ENCODE results near the gene UST.
"Not testable (repeated sequence)": the region's sequence is repeated elsewhere in the genome, so short reads cannot be mapped to it uniquely, and the experiment has no call there.

The UST gene

DNA sequence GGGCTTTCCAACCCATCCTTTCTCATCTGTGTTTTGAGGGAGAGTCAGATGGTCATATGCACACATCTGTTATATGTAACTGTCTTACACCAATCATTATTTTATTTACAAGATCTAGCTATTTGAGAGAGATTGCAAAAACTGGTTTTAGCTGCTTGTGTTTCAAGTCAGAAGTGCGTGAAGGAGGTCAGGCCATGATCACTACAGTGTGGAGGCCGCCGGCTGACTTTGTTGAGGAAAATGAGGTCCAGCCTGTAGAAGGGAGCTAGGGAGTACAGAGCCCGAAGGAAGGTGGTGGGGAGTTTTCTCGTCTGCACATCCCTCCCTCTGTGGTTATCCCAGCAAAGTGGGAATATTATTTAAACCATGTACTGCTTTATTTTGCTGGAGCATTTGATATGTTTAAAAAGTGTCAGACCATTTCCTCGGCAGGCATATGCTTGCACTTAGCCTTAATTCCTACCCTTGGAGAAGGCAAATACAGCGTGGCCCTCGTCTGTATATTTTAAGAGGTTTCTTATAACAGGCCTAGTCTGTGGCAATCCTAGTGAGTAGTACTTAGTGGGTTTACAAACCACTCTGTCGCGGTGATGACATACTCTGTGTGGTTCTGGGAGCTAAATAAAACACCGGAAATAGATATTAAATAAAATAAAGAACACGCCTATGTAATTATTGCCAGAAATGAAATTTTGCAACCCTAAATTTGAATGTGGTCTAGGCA, 95.6 kb downstream of the UST start:
- DNase-seq, result no peak

DNA sequence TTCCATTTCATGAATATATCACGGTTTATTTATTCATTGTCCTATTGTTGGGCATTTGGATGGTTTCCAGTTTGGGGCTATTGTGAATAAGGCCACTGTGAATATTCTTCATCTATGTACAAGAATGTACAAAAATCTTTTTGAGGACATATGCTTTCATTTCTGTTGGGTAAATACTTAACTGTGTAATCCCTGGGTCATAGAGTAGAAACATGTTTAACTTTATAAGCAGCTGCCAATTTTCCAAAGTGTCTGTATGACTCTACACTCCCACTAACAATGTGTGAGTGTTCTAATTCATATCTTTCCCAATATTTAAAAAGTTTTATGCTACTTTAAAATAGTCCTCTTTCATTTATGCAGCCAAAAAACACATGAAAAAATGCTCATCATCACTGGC, 98.6 kb downstream of the UST start:
- DNase-seq, result no peak

DNA sequence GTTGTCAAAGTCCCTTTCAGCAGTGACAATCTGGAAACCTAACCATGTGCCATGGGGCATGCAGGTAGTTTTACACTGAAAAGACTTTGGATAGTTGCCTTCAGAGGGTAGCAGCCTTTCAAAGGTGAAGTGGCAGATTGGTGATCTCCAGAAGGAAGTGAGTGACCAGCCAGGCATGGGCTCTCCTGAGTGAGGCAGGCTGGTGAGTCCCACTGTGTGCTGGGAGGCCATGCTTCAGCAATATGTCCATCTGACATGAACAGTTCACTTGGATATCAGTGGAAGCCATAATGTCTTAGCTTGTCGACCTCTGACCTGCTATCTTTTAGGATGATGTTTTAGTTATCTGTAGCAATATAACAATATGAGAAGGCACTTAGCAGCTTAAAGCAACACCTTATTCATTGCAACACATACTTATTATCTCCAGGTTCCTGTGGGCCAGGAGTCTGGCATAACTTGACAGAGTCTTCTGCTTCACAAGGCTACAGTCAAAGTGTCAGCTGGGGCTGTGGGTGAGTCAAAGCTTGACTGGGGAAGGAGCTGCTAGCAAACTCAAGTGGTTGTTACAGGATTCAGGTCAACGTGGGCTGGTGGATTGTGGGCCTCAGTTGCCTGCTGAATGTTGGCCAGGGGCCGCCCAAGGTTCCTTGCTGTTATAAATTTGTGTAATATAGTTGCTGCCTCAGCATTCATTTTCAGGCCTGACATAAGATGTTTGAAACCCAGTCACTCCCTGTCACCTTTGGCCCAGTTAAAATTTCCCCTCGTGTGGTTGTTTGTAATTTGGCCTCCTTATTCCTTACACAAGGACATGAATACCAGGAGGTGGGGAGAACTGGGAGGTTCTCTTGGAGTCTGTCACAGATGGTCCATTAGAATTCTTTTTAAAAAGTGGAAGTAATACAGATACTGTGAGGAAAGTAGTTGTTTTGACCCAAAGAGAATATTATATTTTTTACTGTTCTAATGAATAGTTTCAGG, 100.2 kb downstream of the UST start:
- DNase-seq, result no peak

DNA sequence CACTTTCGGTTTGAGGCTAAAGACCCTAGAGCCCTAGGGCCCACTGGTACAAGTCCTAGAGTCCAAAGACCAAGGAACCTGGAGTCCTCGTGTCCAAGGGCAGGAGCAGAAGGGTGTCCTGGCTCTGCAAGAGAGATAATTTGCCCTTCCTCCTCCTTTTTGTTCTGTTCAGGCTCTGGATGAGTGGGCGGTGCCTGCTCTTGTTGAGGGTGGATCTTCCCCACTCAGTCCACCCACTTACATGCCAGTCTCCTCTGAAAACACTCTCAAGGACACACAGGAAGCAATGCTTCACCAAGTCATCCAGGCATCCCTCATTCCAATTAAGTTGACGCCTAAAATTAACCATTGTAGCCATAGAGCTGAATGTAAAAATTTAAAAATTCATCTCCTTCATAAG, 102.1 kb downstream of the UST start:
- no peak for DNase-seq

DNA sequence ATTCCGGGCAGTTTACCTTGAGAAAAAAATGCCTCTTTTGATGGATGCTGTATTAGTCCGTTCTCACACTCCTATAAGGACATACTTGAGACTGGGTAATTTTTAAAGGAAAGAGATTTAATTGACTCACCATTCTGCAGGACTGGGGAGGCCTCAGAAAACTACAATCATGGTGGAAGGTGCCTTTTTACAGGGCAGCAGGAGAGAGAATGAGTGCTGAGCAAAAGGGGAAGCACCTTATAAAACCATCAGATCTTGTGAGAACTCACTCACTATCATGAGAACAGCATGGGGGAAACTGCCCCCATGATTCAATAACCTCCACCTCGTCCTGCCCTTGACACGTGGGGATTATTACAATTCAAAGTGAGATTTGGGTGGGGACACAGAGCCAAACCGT, 102.6 kb downstream of the UST start:
- not testable (repeated sequence) for DNase-seq

DNA sequence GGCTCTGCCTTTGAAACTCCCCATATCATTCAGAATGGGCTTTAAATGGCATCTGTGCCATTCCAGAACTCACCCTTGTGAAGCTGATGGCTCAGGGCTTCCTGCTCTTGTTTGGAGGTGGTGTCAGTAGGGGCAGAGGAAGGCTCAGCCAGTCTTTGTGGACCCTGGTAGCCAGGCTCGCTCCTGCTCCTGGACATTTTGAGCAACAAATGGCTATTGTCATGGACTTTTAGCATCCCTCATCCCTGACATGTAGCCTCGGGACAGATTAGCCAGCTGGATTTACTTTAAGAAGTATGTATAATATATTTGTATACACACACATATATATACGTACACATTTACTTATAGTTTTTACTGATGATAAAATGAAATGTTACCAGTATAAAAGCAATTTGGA, 104.1 kb downstream of the UST start:
- no peak for DNase-seq

DNA sequence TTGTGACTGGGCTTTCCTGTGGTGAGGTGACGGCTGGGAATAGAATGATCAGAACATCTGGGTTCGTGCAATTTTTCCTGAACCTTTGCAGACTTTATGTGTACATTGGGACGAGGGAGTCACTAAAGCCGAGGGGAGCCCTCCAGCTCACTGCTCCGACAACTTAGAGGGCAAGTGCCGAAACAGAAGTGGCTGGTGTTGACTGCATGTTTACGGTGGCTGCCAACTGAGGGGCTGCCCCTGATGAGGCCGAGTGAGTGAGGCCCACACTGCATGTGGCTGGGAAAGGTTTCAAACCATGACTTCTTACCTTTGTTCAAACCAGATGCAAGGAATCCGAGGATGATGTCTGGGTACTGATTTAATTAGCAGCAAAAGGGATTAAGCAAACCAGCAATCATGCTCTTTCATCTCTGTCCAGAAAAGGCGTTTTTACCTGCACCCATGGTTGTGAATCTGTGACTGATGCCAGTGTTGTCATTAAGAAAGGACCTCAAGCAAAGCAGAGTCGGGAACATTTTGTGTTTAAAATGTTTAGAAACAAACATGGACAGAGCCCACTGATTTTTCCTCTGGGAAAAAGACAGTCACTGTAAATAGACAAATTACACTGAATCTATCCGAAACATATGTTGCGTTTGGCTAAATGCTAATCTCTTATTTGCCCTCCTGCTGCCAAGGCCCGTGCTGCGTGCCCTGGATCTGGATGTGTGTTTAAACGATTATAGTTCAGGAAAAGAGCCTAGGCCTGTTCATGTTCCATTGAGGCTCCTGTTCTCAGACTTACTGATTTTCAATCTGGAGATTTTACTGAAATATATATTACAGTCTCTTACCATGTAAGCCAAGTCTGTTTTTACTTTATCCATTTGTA, 105.1 kb downstream of the UST start:
- peak; percentile 9 to 15 for DNase-seq

DNA sequence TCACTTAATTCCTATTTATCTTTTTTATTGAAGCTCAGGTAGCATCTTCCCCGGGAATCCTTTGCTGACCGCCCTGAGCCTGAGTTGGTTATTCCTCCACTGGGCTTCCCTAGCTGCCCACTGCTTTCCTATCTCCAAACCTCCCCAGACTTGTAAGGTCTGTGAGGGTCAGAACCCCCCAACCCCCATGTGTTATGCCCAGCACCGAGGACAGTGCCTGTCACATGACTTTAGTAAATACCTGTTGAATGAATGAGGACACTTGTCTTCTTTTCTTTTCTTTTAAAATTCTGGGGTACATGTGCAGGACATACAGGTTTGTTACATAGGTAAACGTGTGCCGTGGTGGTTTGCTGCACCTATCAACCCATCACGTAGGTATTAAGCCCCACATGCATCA, 105.9 kb downstream of the UST start:
- DNase-seq, result no peak

DNA sequence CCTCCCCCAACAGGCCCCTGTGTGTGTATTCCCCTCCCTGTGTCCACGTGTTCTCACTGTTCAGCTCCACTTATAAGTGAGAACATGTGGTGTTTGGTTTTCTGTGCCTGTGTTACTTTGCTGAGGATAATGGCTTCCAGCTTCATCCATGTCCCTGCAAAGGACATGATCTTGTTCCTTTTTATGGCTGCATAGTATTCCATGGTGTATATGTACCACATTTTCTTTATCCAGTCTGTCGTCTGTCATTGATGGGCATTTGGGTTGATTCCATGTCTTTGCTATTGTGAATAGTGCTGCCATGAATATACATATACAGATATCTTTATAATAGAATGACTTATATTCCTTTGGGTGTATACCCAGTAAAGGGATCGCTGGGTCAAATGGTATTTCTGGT, 106.3 kb downstream of the UST start:
- DNase-seq, result not testable (repeated sequence)

DNA sequence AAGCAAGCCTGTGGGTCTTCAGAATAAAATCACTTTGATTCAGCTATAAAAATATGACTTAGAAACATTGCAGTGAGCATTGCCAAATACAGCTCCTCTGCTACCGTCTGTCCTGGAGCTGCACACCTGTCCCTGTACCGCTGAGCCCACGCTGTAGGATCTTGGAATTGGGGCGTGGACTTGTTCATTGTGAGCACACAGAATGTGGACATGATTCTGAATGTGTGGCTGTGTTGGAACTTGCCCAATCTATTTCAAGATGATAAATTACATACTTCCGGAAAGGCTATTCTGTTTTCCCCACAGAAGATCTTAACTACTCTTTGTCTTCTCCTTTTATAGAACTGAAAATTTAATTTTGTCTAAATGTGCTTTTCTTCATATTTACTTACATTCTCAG, 107.3 kb downstream of the UST start:
- peak in 1 of 2 experiments; percentile 20 for DNase-seq

DNA sequence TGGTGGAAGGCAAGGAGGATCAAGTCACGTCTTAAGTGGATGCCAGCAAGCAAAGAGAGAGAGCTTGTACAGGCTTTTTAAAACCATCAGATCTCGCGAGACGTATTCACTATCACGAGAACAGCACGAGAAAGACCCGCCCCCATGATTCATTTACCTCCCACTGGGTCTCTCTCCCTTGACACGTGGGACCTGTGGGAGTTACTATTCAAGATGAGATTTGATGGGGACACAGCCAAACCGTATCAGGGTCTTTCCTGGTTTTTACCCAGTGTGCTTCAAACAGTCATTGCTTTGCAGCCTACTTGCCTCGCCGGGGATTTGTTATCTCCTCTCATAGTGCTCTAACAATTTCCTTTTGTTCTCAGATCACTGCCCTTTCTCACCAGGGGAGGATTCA, 108.2 kb downstream of the UST start:
- no peak for DNase-seq

DNA sequence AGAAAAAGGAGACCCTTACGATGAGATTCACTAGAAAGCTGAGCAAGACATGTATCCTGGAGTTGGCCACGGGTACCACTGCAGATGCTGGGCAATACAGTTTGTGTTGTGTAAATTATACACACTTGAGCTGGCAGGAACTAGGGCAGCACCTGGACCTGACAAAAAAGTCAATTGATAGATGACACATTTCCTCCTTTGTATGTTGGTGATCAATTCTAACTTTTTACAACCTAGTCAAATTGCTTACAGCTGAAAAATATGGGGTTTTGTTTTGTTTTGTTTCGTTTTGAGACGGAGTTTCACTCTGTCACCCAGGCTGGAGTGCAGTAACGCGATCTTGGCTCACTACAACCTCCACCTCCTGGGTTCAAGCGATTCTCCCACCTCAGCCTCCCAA, 108.9 kb downstream of the UST start:
- DNase-seq, result no peak

DNA sequence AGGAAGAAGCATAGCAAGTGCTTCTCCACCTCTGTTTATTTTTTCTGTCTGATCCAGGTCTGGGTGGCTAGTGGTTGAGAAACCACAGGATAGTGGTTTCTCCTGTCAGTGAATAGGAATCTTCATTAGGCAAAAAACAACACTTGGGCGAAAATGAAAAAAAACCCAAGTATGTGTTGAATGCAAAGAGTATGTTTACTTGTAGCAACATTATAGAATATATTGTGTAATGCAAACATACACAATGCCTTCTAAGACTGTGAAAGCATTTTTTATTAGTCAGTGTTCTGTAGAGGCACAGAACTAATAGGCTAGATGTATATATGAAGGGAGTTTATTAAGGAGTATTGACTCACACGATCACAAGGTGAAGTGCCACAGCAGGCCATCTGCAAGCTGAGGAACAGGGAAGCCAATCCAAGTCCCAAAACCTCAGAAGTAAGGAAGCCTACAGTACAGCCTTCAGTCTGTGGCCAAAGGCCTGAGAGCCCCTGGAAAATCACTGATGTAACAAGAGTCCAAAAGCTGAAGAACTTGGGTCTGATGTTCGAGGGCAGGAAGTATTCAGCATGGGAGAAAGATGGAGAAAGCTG, 111.1 kb downstream of the UST start:
- DNase-seq, result no peak

DNA sequence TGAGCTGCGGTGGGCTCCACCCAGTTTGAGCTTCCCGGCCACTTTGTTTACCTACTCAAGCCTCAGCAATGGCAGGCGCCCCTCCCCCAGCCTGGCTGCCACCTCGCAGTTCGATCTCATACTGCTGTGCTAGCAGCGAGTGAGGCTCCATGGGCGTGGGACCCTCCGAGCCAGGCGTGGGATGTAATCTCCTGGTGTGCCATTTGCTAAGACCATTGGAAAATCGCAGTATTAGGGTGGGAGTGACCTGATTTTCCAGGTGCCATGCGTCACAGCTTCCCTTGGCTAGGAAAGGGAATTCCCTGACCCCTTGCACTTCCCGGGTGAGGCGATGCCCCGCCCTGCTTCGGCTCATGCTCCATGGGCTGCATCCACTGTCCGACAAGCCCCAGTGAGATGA, 117.3 kb downstream of the UST start:
- DNase-seq, result not testable (repeated sequence)

DNA sequence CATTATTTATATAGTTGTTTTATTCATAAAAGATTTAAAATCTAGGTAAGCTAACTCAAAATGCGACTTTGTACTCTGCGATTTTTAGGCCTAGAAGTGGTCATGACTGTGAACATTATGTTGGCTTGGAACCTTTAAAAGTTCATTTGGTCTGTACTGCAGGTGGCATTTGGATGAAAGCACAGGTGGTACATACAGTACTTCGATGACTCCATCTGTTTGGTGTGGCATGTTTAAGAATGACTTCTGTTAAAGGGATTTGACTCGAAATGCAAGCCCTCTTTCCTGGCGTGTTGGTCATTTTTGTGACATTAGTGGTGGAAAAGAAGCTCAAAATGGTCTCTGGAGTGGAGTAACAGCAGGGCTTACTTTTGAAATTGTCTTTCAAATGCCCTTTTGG, 118.1 kb downstream of the UST start:
- peak in 1 of 2 experiments; percentile 23 for DNase-seq

DNA sequence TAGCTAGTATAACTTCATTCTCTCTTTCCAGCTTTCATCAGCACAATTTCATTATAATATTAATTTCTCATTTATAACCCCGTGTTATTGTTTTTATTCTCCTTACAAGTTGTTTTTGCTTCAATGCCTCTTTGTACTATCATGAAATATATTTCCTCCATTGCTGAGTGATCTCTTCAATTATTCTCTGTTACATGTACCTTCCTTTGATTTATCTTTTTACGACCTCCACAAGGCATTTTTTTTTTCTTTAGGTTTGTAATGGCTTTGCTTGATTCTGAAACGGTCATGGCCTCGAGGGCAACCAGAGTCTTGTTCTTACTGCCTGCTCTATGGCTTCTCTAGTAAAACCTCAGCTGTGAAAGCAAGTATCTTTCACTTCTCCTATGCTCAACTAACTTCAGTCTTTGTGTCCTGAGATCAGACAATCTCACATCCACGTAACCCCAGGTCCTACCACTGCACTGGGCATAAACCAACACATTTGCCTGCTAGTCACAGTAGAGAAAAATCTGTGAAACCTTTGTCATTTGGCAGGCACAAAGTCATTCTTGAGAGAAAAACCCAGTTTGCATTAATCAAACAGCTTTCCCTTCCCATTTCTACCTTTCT, 119.9 kb downstream of the UST start:
- DNase-seq, result no peak

DNA sequence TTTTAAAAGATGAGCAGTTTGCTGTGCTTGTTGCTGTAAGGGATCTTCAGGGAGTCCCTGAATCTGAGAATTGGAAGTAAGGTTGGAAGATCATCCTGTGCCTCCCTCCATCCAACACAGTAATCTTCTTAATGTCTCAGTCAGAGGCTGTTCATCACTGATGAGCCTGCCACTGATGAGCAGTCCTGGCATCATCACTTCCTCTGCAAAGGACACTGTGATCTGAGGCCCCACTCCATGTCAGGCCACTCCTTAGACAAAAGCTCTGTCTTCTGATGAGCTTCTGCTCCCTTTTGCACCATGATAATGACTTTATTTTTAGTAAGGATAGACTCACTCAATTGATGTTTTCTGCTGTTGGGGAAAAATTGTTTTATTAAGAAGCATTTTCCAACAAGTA, 121.0 kb downstream of the UST start:
- no peak for DNase-seq

DNA sequence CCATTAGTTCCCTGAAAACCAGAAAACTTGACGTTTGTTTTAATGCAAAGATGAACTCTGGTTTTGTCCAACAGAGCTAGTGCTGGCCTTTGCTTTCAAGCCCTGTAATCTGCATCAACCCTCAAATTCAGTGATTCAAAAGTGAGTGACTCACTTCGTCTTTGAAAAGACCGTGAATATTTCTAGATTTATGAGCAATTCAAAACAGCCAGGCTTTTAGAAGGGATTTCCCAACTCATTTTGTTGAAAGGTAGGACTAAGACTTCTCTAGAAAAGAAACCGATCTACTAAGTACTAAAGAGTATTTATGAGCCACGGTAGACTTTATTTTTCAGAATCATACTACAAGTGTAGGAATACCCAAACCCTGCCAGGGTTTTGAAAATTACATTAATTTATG, 121.5 kb downstream of the UST start:
- no peak for DNase-seq

DNA sequence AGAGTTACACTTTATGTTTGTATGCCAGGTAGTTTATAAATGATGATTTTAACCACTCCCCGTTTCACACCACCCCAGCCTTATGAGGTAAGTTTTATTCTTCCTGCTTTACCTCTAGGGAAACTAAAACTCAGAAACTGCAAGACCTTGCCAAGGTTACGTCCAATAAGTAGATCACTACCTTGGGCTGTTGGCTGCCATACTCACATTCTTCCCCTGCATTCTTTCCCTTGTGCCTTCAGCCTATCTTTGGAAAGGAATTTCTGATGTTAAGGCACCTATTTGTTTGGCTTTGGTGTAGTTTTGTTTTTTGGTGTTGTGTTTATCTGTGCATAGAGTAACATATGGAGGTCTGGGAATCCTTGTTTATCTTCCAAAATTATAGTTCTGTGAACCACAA, 122.1 kb downstream of the UST start:
- DNase-seq, result no peak

DNA sequence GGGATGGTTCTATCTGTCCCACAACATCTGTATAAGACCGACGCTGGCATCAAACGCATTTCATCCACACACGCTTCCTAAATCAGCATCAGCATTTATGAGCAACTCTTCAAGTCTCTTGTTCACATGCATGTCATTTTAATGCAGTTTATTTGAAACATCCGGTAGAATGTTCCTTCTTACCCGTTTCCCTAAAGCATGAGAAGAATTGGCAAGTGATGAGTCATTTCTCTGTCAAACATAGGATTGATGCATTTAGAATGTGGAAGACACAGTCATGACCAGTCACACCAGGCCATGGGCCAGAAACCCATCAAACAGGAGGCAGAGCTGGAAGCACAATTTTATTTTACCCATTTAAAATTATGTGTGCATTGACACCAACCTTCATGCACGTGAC, 122.8 kb downstream of the UST start:
- DNase-seq, result no peak

DNA sequence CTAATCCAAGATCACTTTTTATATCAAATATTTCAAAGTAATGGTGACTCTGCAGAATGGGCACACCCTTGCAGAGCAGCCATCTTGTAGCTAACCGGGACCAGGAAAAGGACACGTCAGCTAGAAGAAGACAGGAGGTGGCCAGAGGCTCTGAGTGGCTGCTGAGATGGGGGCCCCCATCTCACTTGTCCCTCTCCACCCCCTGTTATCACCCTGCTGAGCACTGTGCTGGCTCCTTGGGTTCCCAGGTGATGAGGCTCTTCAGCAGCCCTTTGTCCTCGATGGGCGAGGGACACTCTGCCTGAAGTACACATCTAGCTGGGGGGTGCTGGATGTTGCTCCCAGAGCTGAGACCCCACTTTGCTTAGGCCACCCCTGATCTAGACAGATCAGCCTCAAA, 126.3 kb downstream of the UST start:
- no peak for DNase-seq

DNA sequence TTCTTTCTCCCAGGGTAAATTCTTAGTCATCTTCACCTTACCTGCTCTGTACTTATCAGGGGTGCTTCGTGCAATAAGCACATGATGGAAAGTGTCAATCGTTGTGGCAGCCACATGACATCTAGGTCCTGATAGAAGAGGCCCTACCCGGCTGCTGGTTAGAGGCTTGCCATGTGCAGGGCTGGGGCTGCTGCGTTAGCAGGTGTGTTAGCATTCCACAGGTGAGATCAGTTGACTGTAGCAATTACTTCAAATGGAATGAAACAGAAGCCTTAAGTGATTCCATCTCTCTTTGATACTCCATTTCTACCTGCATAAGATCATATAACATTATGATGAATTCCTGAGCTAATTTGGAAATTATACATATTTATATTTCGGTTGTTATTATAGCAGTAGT, 127.0 kb downstream of the UST start:
- no peak for DNase-seq
